Right lobe of liver (tissue), 4 donors: Measurements from ENCODE around the gene WRNIP1.

Experiments used
- CTCF ChIP-seq, 4 donors: fragments of 200-600 bp in 3 of 4; fragments of 450-650 bp in 1 of 4; IDR thresholded peaks; one replicate each; pipeline versions ENCODE4 v1.5.1 to v1.8.0; 2016 to 2022; ENCODE audit warnings: antibody characterized with exemption in 4 of 4, mild to moderate bottlenecking in 2 of 4
- POLR2A ChIP-seq: fragments of 450-650 bp; IDR thresholded peaks from one replicate; pipeline ENCODE4 v1.6.1; 2017; ENCODE audit warnings: antibody characterized with exemption, mild to moderate bottlenecking
- donor health status: DM: no; HTN: no; CAD: no.
- donor health status: DM: no; HTN: no; CAD: no.
- donor health status: DM: no; HTN: yes; CAD: no.

- no peak for TF ChIP-seq CTCF (IDR thresholded peaks at IDR 0.05)
- TF ChIP-seq POLR2A = no peak
These were observed 30.0 kb downstream of the WRNIP1 start for GRCh38 chr6:2795162-2795561.
